SKM-1 (cell line): ENCODE results near the gene HBE1.
"Not testable (repeated sequence)": the region's sequence is repeated elsewhere in the genome, so short reads cannot be mapped to it uniquely, and the experiment has no call there.

ENCODE experiments used
- DNase-seq: peaks from one replicate; lab custom pipeline; 2025; ENCODE audit not compliant: unreplicated experiment; lab: John Stamatoyannopoulos, UW

The HBE1 gene

GRCh38 chr11:5269715-5270147 lies at the start of gene HBE1:
TSS of gene HBE1 (minus strand) at chr11:5269945. CDS start at chr11:5269890, 55 bp downstream.
- DNase-seq: no peak

- DNase-seq: no peak
These were observed 47.5 kb upstream of the HBE1 start for GRCh38 chr11:5317292-5317691.

- not testable (repeated sequence) for DNase-seq
These were observed 43.7 kb upstream of the HBE1 start for GRCh38 chr11:5313326-5314023.

GRCh38 chr11:5310423-5310822 lies 40.7 kb upstream of the HBE1 start:
- no peak for DNase-seq

GRCh38 chr11:5307256-5308019 lies 37.7 kb upstream of the HBE1 start:
- DNase-seq: no peak

GRCh38 chr11:5304046-5304445 lies 34.3 kb upstream of the HBE1 start:
- no peak for DNase-seq

GRCh38 chr11:5303626-5304025 lies 33.9 kb upstream of the HBE1 start:
- no peak for DNase-seq

- DNase-seq: no peak
These were observed 32.1 kb upstream of the HBE1 start, which contains the start of gene OR51B4 for GRCh38 chr11:5301846-5302245. TSS of gene OR51B4 (minus strand) at chr11:5301946. CDS start at chr11:5301946, 0 bp downstream.

GRCh38 chr11:5300251-5300650 lies 30.5 kb upstream of the HBE1 start:
- DNase-seq: no peak

- no peak for DNase-seq
These were observed 28.7 kb upstream of the HBE1 start for GRCh38 chr11:5298451-5298850.

GRCh38 chr11:5297721-5298323 lies 28.1 kb upstream of the HBE1 start:
- DNase-seq: no peak

GRCh38 chr11:5294342-5294995 lies 24.7 kb upstream of the HBE1 start:
- not testable (repeated sequence) for DNase-seq

GRCh38 chr11:5293028-5293427 lies 23.3 kb upstream of the HBE1 start:
- DNase-seq: no peak

- peak; percentile 24 for DNase-seq
These were observed 21.6 kb upstream of the HBE1 start for GRCh38 chr11:5291207-5291838.

GRCh38 chr11:5290106-5290505 lies 20.4 kb upstream of the HBE1 start:
- no peak for DNase-seq

GRCh38 chr11:5289696-5290095 lies 20.0 kb upstream of the HBE1 start:
- no peak for DNase-seq

GRCh38 chr11:5288906-5289550 lies 19.3 kb upstream of the HBE1 start:
- DNase-seq: no peak

- DNase-seq: no peak
These were observed 18.6 kb upstream of the HBE1 start for GRCh38 chr11:5288108-5288905.

GRCh38 chr11:5286901-5287300 lies 17.2 kb upstream of the HBE1 start:
- DNase-seq: no peak

GRCh38 chr11:5286351-5286750 lies 16.6 kb upstream of the HBE1 start:
- DNase-seq: no peak
